HEK293T (cell line): ENCODE data around the gene HADHB.

Source experiments
- BHLHE40 ChIP-seq: fragments of 450-650 bp; IDR thresholded peaks from 2 replicates; pipeline ENCODE4 v1.6.1; 2016; ENCODE audit warnings: mild to moderate bottlenecking, moderate library complexity, borderline replicate concordance
- ELF4 ChIP-seq: fragments of 450-650 bp; IDR thresholded peaks from 2 replicates; pipeline ENCODE4 v1.6.1; 2017; ENCODE audit warnings: antibody characterized with exemption
- FOXK2 ChIP-seq: fragments of 450-650 bp; IDR thresholded peaks from 2 replicates; pipeline ENCODE4 v1.6.1; 2016; ENCODE audit warnings: mild to moderate bottlenecking
- FOXM1 ChIP-seq: fragments of 450-650 bp; IDR thresholded peaks from 2 replicates; pipeline ENCODE4 v1.6.1; 2017; ENCODE audit warnings: mild to moderate bottlenecking, borderline replicate concordance
- HDGF ChIP-seq: fragments of 450-650 bp; IDR thresholded peaks from 2 replicates; pipeline ENCODE4 v1.6.1; 2017; ENCODE audit warnings: antibody characterized with exemption, borderline replicate concordance
- L3MBTL2 ChIP-seq: fragments of 450-650 bp; conservative IDR thresholded peaks from 2 replicates; pipeline ENCODE4 v1.6.1; 2016; ENCODE audit warnings: mild to moderate bottlenecking
- LEF1 ChIP-seq: fragments of 450-650 bp; IDR thresholded peaks from 2 replicates; pipeline ENCODE4 v1.6.1; 2017; ENCODE audit warnings: mild to moderate bottlenecking, borderline replicate concordance
- NFRKB ChIP-seq: fragments of 450-650 bp; IDR thresholded peaks from 2 replicates; pipeline ENCODE4 v1.6.1; 2016; ENCODE audit warnings: mild to moderate bottlenecking, moderate library complexity
- SP1 ChIP-seq: fragments of 450-650 bp; IDR thresholded peaks from 2 replicates; pipeline ENCODE4 v1.6.1; 2017
- SUZ12 ChIP-seq: fragments of 450-650 bp; IDR thresholded peaks from 2 replicates; pipeline ENCODE4 v1.6.1; 2016; ENCODE audit warnings: mild to moderate bottlenecking
- TARDBP ChIP-seq: fragments of 450-650 bp; IDR thresholded peaks from 2 replicates; pipeline ENCODE4 v1.6.1; 2016

- no peak for TF ChIP-seq SUZ12
- TF ChIP-seq L3MBTL2, result no peak
- TF ChIP-seq FOXK2, result no peak
- no peak for TF ChIP-seq LEF1
- no peak for TF ChIP-seq HDGF
- no peak for TF ChIP-seq TARDBP
- TF ChIP-seq ELF4, result no peak
- no peak for TF ChIP-seq FOXM1
- TF ChIP-seq SP1, result no peak
- TF ChIP-seq BHLHE40, result no peak
- no peak for TF ChIP-seq NFRKB
Measured at GRCh38 chr2:26249625-26250024, 4.9 kb downstream of the HADHB start.
